Spleen (tissue), 7 donors: ENCODE data around the gene CLEC3B.

Experiments
- POLR2AphosphoS5 ChIP-seq, 3 donors: sonication (generic); formaldehyde crosslinking; IDR thresholded peaks; one replicate each; pipeline ENCODE4 v1.5.1; 2017; ENCODE audit warnings: antibody characterized with exemption in 3 of 3
- TF ChIP-seq, protein P1 (sequence below), 11 experiments: fragments of 200-600 bp in 7 of 11; fragments of 450-650 bp in 4 of 11; sonication (generic) in 4 of 11; IDR thresholded peaks in 8 of 11; conservative IDR thresholded peaks in 3 of 11; 1 replicate in 7 of 11; 2 replicates in 4 of 11; pipeline versions ENCODE4 v1.4.0 to v1.8.0; 2016 to 2021; ENCODE audit warnings: antibody characterized with exemption in 11 of 11, inconsistent platforms in 4 of 11, mild to moderate bottlenecking in 1 of 11
- donor health status: DM: no; HTN: no; CAD: no; lungs with moderate emphysema.
- donor health status: DM: no; HTN: no; CAD: no.
- donor health status: DM: no; HTN: no; CAD: no.

- no peak for TF ChIP-seq POLR2AphosphoS5 (IDR thresholded peaks at IDR 0.05)
- TF ChIP-seq, protein P1, sequence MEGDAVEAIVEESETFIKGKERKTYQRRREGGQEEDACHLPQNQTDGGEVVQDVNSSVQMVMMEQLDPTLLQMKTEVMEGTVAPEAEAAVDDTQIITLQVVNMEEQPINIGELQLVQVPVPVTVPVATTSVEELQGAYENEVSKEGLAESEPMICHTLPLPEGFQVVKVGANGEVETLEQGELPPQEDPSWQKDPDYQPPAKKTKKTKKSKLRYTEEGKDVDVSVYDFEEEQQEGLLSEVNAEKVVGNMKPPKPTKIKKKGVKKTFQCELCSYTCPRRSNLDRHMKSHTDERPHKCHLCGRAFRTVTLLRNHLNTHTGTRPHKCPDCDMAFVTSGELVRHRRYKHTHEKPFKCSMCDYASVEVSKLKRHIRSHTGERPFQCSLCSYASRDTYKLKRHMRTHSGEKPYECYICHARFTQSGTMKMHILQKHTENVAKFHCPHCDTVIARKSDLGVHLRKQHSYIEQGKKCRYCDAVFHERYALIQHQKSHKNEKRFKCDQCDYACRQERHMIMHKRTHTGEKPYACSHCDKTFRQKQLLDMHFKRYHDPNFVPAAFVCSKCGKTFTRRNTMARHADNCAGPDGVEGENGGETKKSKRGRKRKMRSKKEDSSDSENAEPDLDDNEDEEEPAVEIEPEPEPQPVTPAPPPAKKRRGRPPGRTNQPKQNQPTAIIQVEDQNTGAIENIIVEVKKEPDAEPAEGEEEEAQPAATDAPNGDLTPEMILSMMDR (IDR thresholded peaks at IDR 0.05 in 8 of 11, conservative IDR thresholded peaks at IDR 0.05 in 3 of 11): no peak
Observed at GRCh38 chr3:45002139-45002660, 23.9 kb upstream of the CLEC3B start.
